ENCODE measurements around the gene ABLIM3. TPM values are rescaled to one million over a fixed set of nuclear protein-coding genes. Genes with fewer than 3 reads are reported as not detected.

The ABLIM3 gene
- total RNA-seq, 1 donor from 2014 or later = 50.8 TPM

DNA sequence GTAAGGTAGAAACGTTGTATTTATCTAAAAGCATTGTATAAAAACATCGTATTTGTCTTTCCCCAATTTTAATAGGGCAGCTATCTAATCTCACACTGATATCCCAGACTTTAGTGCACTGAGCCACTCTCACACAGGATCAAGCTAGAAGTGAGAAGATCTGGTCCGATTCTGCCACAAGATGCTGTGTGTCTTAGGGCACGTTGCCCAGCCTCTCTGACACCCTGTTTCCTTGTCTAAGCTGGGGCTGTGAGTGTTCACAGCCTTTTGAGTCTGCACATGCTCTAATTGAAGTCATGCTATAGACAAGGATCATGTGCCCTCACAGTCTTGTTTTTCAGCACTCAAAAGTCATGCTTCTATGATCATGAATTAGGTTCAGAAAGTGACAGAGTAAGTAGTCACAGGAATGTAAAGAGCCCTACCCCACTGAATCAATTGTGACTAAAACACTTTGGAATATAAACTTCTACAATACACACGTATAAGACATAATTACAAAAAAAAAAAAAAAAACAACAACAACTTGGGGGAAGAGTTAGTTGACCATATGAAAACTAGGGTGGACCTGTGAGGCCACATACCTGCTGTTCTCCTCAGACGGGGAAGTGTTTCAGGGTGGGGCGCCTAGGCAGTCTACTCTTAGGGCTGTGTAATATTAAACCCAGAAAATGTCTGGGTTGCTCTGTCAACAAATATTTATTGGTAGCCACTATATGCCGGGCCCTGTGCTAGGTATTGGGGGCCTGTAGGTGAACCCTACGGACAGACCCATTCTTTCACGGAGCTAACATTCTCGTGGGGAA, 893 bp upstream of the ABLIM3 start:
- intact Hi-C loops (cut with DNase I) = loop anchor here (2.0 kb wide), 1 partner anchor 86 kb away; no protein-coding TSS in a partner anchor
- H3K27ac ChIP-seq = no peak overlapping the region

GRCh38 chr5:149141957-149142851, 911 bp downstream of the ABLIM3 start:
- H3K4me1 ChIP-seq = peaks cover 39% of the 10 kb centered on the region
- H3K27ac ChIP-seq = peak overlapping the region; percentile 45
- no peaks in the 10 kb centered on the region for H3K9me3 ChIP-seq
- peak overlapping the region; percentile 68 to 77 for H3K4me3 ChIP-seq
- no peaks in the 10 kb centered on the region for H3K27me3 ChIP-seq
- TF ChIP-seq, protein P1, sequence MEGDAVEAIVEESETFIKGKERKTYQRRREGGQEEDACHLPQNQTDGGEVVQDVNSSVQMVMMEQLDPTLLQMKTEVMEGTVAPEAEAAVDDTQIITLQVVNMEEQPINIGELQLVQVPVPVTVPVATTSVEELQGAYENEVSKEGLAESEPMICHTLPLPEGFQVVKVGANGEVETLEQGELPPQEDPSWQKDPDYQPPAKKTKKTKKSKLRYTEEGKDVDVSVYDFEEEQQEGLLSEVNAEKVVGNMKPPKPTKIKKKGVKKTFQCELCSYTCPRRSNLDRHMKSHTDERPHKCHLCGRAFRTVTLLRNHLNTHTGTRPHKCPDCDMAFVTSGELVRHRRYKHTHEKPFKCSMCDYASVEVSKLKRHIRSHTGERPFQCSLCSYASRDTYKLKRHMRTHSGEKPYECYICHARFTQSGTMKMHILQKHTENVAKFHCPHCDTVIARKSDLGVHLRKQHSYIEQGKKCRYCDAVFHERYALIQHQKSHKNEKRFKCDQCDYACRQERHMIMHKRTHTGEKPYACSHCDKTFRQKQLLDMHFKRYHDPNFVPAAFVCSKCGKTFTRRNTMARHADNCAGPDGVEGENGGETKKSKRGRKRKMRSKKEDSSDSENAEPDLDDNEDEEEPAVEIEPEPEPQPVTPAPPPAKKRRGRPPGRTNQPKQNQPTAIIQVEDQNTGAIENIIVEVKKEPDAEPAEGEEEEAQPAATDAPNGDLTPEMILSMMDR (IDR thresholded peaks at IDR 0.05) = no peak
- no peak for TF ChIP-seq POLR2A (IDR thresholded peaks at IDR 0.05)
- TF ChIP-seq POLR2AphosphoS5 (IDR thresholded peaks at IDR 0.05; ENCODE audit: insufficient read depth in 1 of 2, low read depth in 1 of 2) = no peak
- intact Hi-C loops (cut with DNase I) = loop anchor here (2.0 kb wide), 1 partner anchor 85 kb away; no protein-coding TSS in a partner anchor
- no peak for DNase-seq (ENCODE audit: extremely low spot score in 2 of 2)
- no peaks in the 10 kb centered on the region for H3K36me3 ChIP-seq

More for the DNA sequence above, 893 bp upstream of the ABLIM3 start:
- no peak for DNase-seq (ENCODE audit: extremely low spot score in 2 of 2)
- H3K4me1 ChIP-seq = peaks cover 39% of the 10 kb centered on the region
- no peak for TF ChIP-seq POLR2A (IDR thresholded peaks at IDR 0.05)
- no peak for TF ChIP-seq POLR2AphosphoS5 (IDR thresholded peaks at IDR 0.05; ENCODE audit: insufficient read depth in 1 of 2, low read depth in 1 of 2)
- TF ChIP-seq, protein P1 (IDR thresholded peaks at IDR 0.05) = no peak
- H3K9me3 ChIP-seq = no peaks in the 10 kb centered on the region
- H3K36me3 ChIP-seq = no peaks in the 10 kb centered on the region
- no peak overlapping the region for H3K4me3 ChIP-seq
- H3K27me3 ChIP-seq = no peaks in the 10 kb centered on the region

DNA sequence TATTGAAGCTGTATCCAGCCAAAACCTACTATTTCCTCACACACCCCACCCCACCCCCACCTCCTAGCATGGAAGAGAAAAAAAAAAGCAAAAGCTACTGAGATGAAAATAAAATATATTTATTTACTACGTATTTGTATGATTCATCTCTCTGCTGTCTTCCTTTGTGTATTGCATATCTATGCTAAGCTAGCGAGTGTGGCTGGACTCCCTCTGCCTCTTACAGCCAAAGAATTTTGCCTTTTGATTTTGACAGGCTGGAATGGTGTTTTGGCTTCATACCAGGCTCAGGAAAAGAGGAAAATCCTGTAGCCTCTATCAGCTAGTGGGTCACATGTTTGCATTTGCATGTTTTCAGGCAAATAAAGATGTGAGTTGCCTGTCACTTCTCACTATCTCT, 2.2 kb downstream of the ABLIM3 start:
- DNase-seq (ENCODE audit: extremely low spot score in 2 of 2) = no peak
- Histone ChIP-seq H3K4me3 (peak overlapping the region in 1 of 2 donors; percentile 77), H3K27ac (peak overlapping the region; percentile 45), H3K36me3 (no peaks in the 10 kb centered on the region), H3K4me1 (peaks cover 39% of the 10 kb centered on the region), H3K9me3 (no peaks in the 10 kb centered on the region), H3K27me3 (no peaks in the 10 kb centered on the region)
- no peak for TF ChIP-seq POLR2A (IDR thresholded peaks at IDR 0.05)
- TF ChIP-seq POLR2AphosphoS5 (IDR thresholded peaks at IDR 0.05; ENCODE audit: insufficient read depth in 1 of 2, low read depth in 1 of 2) = peak in 1 of 2 donors; percentile 17
- intact Hi-C loops (cut with DNase I) = no loop called here

- TF ChIP-seq POLR2A (IDR thresholded peaks at IDR 0.05) (no peak), POLR2AphosphoS5 (IDR thresholded peaks at IDR 0.05; ENCODE audit: insufficient read depth in 1 of 2, low read depth in 1 of 2) (no peak)
- TF ChIP-seq, protein P1 (IDR thresholded peaks at IDR 0.05) = no peak
- Histone ChIP-seq H3K9me3 (no peaks in the 10 kb centered on the region), H3K27ac (peak overlapping the region; percentile 45), H3K27me3 (no peaks in the 10 kb centered on the region), H3K36me3 (no peaks in the 10 kb centered on the region), H3K4me3 (peak overlapping the region in 1 of 2 donors; percentile 18), H3K4me1 (peaks cover 39% of the 10 kb centered on the region)
- intact Hi-C loops (cut with DNase I) = no loop called here
- no peak for DNase-seq (ENCODE audit: extremely low spot score in 2 of 2)
Observed at GRCh38 chr5:149144637-149145036, 3.3 kb downstream of the ABLIM3 start.

DNA sequence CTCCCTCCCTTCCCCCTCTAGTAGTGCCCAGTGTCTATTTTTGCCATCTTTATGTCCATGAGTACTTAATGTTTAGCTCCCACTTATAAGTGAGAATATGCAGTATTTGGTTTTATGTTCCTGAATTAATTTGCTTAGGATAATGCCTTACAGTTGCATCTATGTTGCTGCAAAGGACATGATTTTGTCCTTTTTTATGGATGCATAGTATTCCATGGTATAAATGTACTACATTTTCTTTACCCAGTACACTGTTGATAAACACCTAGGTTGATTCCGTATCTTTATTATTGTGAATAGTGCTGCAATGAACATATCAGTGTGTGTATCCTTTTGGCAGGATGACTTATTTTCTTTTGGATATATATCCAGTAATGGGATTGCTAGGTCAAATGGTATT, 3.8 kb downstream of the ABLIM3 start:
- intact Hi-C loops (cut with DNase I) = no loop called here
- TF ChIP-seq POLR2A (IDR thresholded peaks at IDR 0.05) = no peak
- no peak for TF ChIP-seq POLR2AphosphoS5 (IDR thresholded peaks at IDR 0.05; ENCODE audit: insufficient read depth in 1 of 2, low read depth in 1 of 2)
- TF ChIP-seq, protein P1 (IDR thresholded peaks at IDR 0.05) = no peak
- no peak overlapping the region for H3K4me3 ChIP-seq

More for the DNA sequence above, 3.8 kb downstream of the ABLIM3 start:
- H3K27ac ChIP-seq = no peak overlapping the region
- no peaks in the 10 kb centered on the region for H3K27me3 ChIP-seq
- DNase-seq (ENCODE audit: extremely low spot score in 2 of 2) = no peak
- no peaks in the 10 kb centered on the region for H3K9me3 ChIP-seq
- no peaks in the 10 kb centered on the region for H3K36me3 ChIP-seq
- peaks cover 39% of the 10 kb centered on the region for H3K4me1 ChIP-seq
